Right hindlimb (tissue), 1 donor: ENCODE results near the gene KDM5A.
"Not testable (repeated sequence)": the region's sequence is repeated elsewhere in the genome, so short reads cannot be mapped to it uniquely, and the experiment has no call there.

Source experiments
- DNase-seq: peaks from one replicate; pipeline ENCODE4 v3.0.0-alpha.2; 2018

Gene KDM5A

GRCh38 chr12:332581-333205 lies 56.4 kb downstream of the KDM5A start:
- no peak for DNase-seq

- DNase-seq, result no peak
Measured at GRCh38 chr12:331287-331686, 57.8 kb downstream of the KDM5A start.

DNA sequence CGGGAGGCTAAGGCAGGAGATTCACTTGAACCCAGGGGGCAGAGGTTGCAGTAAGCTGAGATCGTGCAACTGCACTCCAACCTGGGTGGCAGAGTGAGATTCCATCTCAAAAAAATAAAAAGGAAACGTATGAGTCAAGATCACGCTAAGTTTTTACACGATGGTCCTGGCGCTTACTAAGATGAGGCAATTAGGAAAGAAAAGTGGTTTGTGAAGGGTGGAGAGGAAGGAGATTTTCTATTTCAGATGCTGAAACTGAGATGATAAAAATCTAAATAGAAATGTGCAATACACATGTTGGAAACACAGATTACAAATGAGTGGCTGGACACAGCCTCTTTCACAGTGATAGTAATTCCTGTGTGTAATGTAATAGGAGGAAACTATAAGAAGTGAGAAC lies 63.2 kb downstream of the KDM5A start:
- DNase-seq, result no peak

- no peak for DNase-seq
Measured at GRCh38 chr12:323507-323906, 65.6 kb downstream of the KDM5A start.

- no peak for DNase-seq
Measured at GRCh38 chr12:321606-322326, 67.4 kb downstream of the KDM5A start.

DNA sequence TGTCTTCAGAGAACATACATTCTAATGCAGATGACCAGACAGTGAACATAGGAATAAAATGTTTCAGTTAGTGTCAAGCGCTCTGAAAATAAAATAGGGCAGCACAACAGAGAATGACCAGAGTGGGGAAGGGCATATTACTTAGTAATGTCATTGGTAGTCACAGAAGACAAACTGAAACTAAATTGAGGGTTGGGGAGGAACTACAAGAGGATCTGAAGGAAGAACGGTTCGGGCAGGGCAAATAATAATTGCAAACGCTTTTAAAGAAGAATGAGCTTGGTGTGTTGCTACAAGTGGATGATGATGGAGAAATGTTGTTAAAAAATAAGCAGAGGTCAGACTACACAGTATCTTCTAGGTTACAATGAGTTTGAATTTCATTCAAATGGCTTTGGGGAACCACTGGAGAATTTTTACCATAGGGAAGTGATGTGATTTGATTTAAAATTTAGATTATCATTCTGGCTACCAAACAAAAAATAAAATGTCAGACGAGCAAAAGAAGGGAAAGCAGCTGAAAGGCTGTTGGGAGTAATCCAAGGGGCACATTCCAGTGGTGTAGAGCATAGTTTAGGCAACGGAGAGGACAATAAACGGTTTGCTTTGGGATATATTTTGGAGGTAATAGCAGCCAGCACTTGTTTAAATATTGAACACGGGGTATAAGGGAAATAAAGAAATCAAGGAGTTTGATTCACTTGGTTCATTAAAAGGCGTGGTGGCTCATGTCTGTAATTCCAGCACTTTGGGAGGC lies 70.2 kb downstream of the KDM5A start:
- DNase-seq, result no peak

DNA sequence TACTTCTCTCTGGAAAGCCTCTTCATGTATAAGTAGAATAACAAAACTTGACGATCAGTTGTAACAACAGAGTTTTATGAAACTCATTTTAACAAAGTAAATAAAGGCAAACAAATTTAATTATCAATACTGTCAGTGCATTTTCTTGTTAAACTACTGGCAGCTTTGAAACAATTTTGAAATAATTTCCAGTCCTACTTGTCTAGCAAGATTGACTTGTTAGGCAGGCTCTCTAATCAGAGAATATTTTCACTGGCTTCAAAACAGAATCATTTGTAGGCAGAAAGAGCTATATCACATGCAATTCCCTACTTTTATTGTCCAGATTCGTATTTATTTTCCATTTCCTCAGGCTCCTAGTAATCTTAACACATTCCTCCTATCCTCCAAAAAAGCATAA lies 80.6 kb downstream of the KDM5A start:
- DNase-seq, result no peak

GRCh38 chr12:307406-307805 lies 81.7 kb downstream of the KDM5A start:
- no peak for DNase-seq

DNA sequence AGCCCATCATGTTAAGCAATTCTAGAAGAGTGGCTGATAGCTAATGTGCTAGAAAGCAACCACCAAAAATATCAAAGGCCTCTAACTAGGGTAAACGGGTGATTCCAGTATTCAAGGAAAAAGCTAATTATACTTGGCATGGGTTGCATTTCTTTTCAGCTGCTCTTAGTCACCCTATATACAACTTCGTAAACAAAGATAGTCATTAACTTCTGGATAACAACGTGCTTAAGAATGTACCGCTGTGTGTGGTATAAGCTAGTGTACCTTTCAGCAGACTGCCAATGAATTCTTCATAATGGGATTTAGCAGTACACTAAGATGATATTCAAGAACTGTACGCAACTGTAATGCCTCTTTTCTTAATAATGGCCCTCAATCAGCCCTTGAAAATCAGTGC lies 84.3 kb downstream of the KDM5A start:
- DNase-seq, result no peak

DNA sequence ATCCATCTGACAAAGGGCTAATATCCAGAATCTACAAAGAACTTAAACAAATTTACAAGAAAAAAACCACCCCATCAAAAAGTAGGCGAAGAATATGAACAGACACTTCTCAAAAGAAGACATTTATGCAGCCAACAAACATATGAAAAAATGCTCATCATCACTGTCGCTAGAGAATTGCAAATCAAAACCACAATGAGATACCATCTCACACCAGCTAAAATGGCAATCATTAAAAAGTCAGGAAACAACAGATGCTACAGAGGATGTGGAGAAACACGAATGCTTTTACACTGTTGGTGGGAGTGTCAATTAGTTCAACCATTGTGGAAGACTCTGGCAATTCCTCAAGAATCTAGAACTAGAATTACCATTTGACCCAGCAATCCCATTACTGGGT lies 86.4 kb downstream of the KDM5A start:
- not testable (repeated sequence) for DNase-seq

GRCh38 chr12:300166-300565 lies 89.0 kb downstream of the KDM5A start:
- not testable (repeated sequence) for DNase-seq

- DNase-seq, result not testable (repeated sequence)
Measured at GRCh38 chr12:299511-299910, 89.6 kb downstream of the KDM5A start.

- not testable (repeated sequence) for DNase-seq
Measured at GRCh38 chr12:298059-298458, 91.1 kb downstream of the KDM5A start.

GRCh38 chr12:295132-295531 lies 94.0 kb downstream of the KDM5A start:
- DNase-seq, result no peak

- DNase-seq, result no peak
Measured at GRCh38 chr12:293199-293598, 95.9 kb downstream of the KDM5A start.

DNA sequence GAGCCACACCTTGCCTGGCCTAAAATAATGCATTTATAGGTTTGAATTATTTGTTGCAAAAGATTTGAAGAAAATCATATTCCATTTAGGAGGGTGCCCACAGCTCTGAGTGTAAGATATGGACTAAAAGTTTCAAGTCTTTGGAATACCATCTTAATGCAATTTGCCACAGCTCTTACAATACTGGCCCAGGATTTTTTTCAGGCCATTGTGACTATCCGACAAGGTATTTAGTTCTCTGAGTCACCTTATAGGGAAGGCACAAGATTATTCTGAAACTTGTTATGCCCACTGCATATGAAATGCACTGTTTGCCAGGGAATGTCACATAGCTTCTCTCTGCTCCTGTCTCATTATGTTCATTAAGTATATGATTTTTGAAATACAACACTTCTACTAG lies 96.9 kb downstream of the KDM5A start:
- DNase-seq, result no peak

DNA sequence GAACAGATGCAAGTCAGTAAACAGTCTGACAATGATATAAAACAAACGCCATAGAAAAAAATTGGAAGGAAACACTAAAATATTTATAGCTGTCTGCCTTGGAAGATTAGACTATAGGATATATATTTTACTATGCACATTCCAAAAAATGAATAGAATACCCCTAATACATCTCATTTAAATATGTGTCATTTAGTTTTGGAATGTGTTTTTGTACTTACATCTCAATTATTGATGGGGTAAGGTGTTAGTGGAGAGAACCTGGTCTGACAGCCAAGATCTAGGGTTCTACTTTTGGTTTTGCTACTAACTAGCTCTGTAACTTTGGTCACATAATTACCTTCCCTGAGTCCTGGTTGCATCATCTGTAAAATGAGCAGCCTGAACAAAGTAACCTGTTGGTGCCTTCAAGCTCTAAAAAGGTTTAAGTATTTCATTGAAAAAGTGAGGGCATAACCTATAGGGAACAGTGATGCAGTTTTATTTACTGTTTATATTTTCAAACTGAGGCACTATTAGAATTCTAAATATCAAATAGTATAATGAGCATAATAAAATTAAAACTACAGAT lies 97.9 kb downstream of the KDM5A start:
- no peak for DNase-seq

GRCh38 chr12:288687-289086 lies 100.4 kb downstream of the KDM5A start:
- DNase-seq, result no peak

- no peak for DNase-seq
Measured at GRCh38 chr12:286531-287300, 102.4 kb downstream of the KDM5A start.

GRCh38 chr12:278046-278445 lies 111.1 kb downstream of the KDM5A start:
- no peak for DNase-seq

DNA sequence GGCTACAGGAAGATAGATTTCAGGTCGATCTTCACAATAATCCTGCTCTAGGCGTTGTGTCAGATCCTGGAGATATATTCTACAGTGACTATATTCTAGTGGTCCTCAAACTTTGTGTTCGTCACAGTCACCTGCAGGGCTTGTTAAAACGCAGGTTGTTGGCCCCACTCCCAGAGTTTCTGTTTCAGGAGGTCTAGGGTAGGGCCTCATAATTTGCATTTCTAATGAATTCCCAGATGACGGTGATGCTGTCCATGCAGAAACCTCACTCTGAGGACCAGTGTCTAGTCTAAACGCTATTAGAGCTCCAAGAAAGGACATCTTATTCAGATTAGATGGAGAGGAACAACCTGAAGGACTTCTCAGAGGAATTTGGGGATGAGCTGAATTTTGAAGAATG lies 113.3 kb downstream of the KDM5A start:
- no peak for DNase-seq

DNA sequence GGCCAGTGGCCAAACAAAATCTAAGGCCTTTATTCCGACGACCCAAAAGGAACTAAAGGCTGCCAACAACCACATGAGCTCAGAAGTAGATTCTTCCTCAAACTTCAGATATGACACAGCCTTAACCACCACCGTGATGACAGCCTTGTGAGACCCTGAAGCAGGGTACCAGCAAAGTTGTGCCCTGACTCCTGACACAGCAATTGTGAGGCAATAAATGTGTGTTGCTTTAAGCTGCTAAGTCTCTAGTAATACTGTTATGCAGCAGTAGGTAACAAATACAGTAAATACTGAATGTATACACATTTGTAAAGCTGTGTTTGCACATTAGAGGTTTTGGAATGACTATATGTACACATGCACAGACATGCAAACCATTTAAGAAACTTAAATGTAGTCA lies 115.7 kb downstream of the KDM5A start:
- DNase-seq, result no peak

DNA sequence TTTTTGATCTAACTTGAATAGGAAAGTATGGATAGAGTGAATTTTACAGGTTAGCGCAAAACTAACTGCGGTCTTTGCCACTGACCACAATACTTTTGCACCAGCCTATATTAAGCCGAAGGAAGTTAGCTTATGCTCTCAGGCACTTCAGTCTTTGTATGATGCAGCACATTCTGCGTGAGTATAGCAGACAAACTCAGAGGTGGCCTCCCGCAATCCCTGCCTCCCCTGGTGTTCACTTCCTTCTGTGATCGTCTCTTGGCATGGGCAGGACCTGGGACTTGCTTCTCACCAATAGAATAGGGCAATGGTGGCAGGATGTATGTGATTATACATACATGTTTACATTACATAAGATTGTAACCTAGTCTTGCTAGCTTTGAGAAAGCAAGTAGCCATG lies 116.2 kb downstream of the KDM5A start:
- DNase-seq, result no peak
